NOMO-1 (cell line): ENCODE data around the gene SLC9A1.
A peak's percentile ranks its signal among the peaks of the same experiment; 100 is the strongest.
"Not testable (repeated sequence)": the region's sequence is repeated elsewhere in the genome, so short reads cannot be mapped to it uniquely, and the experiment has no call there.

Experiments used
- DNase-seq, 2 experiments: peaks; one replicate each; lab custom pipeline; 2025; ENCODE audit not compliant: unreplicated experiment in 2 of 2; lab: John Stamatoyannopoulos, UW

Gene SLC9A1

DNA sequence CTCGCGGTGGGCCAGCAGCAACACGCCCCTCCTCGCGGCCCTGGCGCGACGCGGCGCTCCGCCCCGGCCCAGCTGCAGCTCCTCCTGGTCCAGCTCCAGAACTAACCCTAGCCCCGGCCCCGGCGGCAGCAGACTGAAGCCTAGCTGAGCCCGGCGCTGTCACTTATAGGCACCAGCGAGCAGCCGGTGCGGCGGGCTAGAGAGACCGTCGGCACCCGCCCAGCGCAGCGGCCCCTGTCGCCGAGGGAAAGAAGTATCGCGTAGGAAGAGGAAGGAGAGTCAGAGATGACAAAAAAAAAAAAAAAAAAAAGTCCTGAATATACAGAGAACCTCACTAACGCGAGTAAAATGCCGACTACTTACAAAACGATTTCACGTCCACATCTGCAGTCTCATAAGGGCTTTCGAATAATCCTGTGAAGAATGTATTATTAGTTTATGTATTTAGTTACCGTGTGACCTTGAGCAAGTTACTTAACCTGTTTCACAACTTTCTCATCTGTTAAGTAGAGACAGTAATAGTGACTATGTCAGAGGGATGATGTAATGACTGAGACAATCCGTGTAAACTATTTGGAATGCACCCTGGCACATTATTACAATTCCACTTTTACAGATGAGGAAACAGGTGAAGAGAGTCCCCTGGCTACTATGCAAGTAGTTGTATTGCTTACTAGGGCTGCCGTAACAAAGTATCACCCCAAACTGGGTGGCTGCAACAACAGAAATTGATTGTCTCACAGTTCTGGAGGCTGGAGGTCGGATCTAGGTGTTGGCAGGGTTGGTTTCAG is at the start of gene SLC9A1:
TSS of gene SLC9A1 (minus strand) at position 135 of the 791 bp plus-strand sequence. CDS start 791 bp downstream, outside the sequence.
- DNase-seq = peak; percentile 89 to 90

DNA sequence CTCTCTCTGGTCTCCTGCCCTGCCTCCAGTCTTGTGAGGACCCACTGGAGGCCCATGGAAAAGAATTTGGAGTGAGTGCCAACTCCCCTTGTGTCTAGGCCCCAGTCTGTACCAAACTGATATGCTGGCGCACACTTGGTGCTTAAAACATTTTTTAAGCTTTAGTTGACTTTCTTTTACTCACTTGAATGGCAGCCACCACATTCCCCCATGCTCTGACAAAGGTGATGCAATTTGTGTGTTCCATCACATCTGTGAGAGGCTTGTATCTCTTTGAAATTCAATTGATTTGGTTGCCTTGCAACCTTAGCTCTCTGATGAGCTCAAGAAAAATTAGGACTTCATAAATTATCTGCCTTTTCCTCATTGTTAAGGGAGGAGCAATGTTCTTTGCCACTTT is 49.0 kb upstream of the SLC9A1 start:
- no peak for DNase-seq

- DNase-seq = no peak
These were observed 46.4 kb upstream of the SLC9A1 start for GRCh38 chr1:27201295-27201694.

DNA sequence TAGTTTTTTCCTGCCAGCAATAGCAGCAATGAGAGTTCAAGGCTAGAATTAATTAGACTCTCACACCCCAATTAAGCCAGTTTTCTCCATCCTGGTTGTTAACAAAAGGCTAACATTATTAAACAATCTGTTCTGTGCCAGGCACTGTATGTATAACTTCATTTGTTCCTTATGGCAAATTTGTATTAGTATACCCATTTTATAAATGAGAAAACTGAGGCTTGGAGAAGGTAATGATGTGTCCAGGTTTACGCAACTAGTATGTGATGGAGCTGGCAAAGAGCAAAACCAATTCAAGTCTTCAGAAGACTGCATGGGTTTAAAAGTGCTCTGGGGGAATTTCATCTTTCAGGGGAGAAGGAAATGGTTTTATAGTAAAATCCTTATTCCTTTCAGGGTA is 38.3 kb upstream of the SLC9A1 start:
- no peak for DNase-seq

DNA sequence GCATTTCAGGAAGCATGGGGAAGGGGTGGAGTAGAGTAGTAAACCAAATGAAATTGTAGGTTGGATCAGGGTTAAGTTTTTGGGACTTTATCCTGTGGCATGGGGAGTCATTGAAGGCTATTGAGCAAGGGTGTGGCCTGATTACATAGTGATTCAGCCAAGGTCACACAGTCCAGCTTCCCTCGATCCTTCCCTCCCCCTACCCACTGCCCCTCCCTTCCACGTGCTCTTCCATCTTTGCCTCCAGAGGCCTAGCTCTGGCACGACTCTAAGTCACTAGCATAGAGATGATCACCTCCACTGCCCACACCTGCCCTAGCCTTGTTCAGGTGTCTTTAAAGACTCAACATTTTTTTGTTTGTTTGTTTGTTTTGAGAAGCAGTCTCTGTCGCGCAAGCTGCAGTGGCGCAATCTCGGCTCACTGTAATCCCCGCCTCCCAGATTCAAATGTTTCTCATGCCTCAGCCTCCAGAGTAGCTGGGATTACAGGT is 37.2 kb upstream of the SLC9A1 start:
- DNase-seq = no peak

GRCh38 chr1:27184665-27185064 is 29.7 kb upstream of the SLC9A1 start:
- DNase-seq = not testable (repeated sequence)

GRCh38 chr1:27179979-27180378 is 25.1 kb upstream of the SLC9A1 start:
- DNase-seq = no peak

- DNase-seq = no peak
These were observed 24.5 kb upstream of the SLC9A1 start for GRCh38 chr1:27179379-27179778.

GRCh38 chr1:27176954-27177353 is 22.0 kb upstream of the SLC9A1 start:
- no peak for DNase-seq

GRCh38 chr1:27176323-27176722 is 21.4 kb upstream of the SLC9A1 start:
- DNase-seq = no peak

DNA sequence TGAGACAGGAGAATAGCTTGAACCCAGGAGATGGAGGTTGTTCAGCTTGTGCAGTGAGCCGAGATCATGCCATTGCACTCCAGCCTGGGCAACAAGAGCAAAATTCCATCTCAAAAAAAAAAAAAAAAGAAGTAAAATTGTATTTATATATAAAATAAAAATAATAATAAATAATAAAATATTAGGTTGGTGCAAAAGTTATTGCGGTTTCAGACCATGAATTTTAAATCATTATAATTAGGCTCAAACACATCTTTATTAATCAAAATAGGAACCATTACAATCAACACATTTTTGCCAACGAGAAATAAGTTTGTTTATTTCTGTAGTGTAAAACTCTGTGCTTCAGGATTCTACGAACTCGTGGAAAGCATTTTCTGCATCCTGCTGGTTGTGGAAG is 18.1 kb upstream of the SLC9A1 start:
- not testable (repeated sequence) for DNase-seq

- no peak for DNase-seq
These were observed 12.0 kb upstream of the SLC9A1 start for GRCh38 chr1:27166929-27167328.

- DNase-seq = no peak
These were observed 11.5 kb upstream of the SLC9A1 start for GRCh38 chr1:27166351-27166802.

GRCh38 chr1:27163093-27163492 is 8.2 kb upstream of the SLC9A1 start:
- DNase-seq = no peak

DNA sequence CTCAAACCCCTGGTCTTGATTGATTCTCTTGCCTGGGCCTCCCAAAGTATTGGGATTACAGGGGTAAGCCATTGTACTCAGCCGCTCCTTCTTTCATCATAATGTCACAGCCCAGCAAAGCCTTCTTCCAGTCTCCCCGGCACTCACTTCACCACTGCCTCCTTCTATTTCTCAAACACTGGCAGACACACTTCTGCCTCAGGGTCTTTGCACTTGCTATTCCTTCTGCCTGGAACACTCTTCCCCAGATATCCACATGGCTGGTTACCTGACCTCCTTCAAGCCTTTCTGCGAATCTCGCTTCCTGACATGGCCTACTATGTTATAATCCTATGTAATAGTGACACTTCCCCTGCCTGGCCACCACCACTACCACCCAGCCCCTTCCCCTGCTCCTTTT is 7.2 kb upstream of the SLC9A1 start:
- DNase-seq = no peak

DNA sequence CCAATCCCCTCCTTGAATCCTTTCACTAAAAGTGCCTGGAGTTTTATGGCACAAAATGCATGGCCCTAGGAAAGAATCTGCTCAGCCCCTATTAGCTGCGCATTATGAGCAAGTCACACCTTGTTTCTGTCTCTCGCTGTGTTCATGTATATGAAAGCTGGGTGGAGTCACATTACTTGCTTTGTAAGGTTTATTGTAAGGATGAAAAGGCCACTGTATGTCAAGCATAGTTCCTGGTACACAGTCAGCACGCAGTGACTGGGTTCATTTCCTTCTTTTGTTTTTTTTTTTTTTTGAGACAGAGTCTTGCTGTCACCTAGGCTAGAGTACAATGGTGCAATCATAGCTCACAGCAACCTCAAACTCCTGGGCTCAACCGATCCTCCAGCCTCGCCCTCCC is 6.7 kb upstream of the SLC9A1 start:
- peak in 1 of 2 experiments; percentile 60 for DNase-seq

- DNase-seq = no peak
These were observed 2.3 kb upstream of the SLC9A1 start for GRCh38 chr1:27157194-27157593.

- DNase-seq = peak in 1 of 2 experiments; percentile 19
These were observed 395 bp downstream of the SLC9A1 start for GRCh38 chr1:27154469-27154990.

GRCh38 chr1:27153927-27154358 is 982 bp downstream of the SLC9A1 start:
- DNase-seq = no peak

DNA sequence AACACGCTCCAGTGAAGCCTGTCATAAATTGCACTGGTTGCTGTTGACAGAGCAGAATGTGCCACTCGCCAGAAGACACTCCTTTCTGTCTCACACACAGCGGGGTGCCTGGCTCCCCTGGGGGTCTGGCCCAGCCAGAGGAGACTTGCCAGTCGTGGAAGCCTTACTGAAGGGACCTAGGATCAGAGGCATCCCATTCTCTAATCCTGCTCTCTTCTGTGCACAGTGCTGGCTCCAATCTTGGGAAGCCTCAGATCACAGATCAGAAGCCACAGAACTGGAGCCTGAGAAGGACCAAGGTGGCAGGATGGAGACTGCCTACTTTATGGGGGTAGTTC is 1.4 kb downstream of the SLC9A1 start:
- DNase-seq = no peak

- DNase-seq = peak in 1 of 2 experiments; percentile 1
These were observed 1.9 kb downstream of the SLC9A1 start for GRCh38 chr1:27152829-27153548.
